Muscle of leg (tissue), 11 donors: ENCODE data around the gene EDNRA. TPM values are rescaled to one million over a fixed set of nuclear protein-coding genes. Genes with fewer than 3 reads are reported as not detected.

Source experiments
- DNase-seq: peaks from one replicate; pipeline ENCODE4 v3.0.0; 2013
- H3K27ac ChIP-seq: one replicate; pipeline ENCODE4 v1.5.1; 2013; ENCODE audit warnings: mild to moderate bottlenecking, low read length, control low read depth
- H3K27me3 ChIP-seq: one replicate; pipeline ENCODE4 v1.6.1; 2013; ENCODE audit warnings: low read length; ENCODE audit not compliant: control insufficient read depth, insufficient read depth
- H3K36me3 ChIP-seq: one replicate; pipeline ENCODE4 v1.6.1; 2013; ENCODE audit warnings: low read length; ENCODE audit not compliant: control insufficient read depth, insufficient read depth
- H3K4me1 ChIP-seq: one replicate; pipeline ENCODE4 v1.6.1; 2013; ENCODE audit warnings: low read length; ENCODE audit not compliant: control insufficient read depth, insufficient read depth
- H3K4me3 ChIP-seq: one replicate; pipeline ENCODE4 v1.5.1; 2013; ENCODE audit warnings: low read length, control low read depth
- H3K9me3 ChIP-seq: replicated peaks from 2 replicates; pipeline ENCODE4 v1.6.1; 2013; ENCODE audit warnings: low read depth, low read length; ENCODE audit not compliant: control insufficient read depth
- WGBS: methylation state at CpG from one replicate; pipeline ENCODE4 v1.1.5; 2013; ENCODE audit warnings: missing lambda C conversion rate; ENCODE audit not compliant: insufficient coverage; 5-methylcytosine and 5-hydroxymethylcytosine counted together
- polyA plus RNA-seq, 8 donors: library from polyadenylated mRNA; unstranded; fragments of 120-200 nt; gene quantifications; one replicate each; pipeline versions ENCODE4 v1.2.1 to v1.2.3, GENCODE V29; 2013; ENCODE audit warnings: inconsistent platforms in 1 of 8, low replicate concordance in 1 of 8; ENCODE audit not compliant: insufficient read length in 8 of 8, insufficient read depth in 1 of 8
- total RNA-seq: library from RNA; stranded (reverse); fragments of 120-200 nt; gene quantifications from one replicate; pipeline ENCODE4 v1.2.4, GENCODE V29; 2013

The EDNRA gene
- total and polyA plus RNA-seq, 9 donors: 19.5 to 43.1 (median 32.2) TPM

DNA sequence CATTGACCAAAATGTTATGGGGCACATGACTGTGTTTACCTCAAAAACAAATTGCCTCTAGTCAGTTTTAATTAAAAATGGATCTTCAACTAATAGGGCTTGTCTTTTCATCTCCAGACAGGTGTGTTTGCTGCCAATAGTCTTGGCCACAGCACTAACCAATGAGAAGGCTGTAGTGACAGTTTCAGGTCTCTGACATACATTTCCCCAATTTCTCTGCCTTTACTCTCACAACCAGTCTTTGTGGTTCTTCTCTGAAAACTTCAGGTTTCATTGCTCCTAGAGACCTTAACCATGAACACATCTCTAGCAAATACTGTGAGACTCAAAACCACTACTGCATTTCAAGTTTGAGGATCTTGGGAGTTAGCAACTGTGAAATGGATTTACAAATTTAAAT is 3.5 kb upstream of the EDNRA start:
- Histone ChIP-seq H3K4me1 (peaks cover 12% of the 10 kb centered on the region), H3K4me3 (no peak overlapping the region), H3K9me3 (no peaks in the 10 kb centered on the region), H3K27ac (no peak overlapping the region), H3K36me3 (no peaks in the 10 kb centered on the region), H3K27me3 (peaks cover 13% of the 10 kb centered on the region)
- DNase-seq: no peak

- Histone ChIP-seq H3K27ac (no peak overlapping the region), H3K9me3 (no peaks in the 10 kb centered on the region), H3K36me3 (no peaks in the 10 kb centered on the region), H3K4me3 (no peak overlapping the region), H3K27me3 (peaks cover 13% of the 10 kb centered on the region), H3K4me1 (peaks cover 12% of the 10 kb centered on the region)
- whole genome bisulfite sequencing: no CpG with 5 or more reads among the region's 2 CpGs
- DNase-seq: peak; percentile 27
Measured at GRCh38 chr4:147479376-147479775, 1.5 kb upstream of the EDNRA start.

DNA sequence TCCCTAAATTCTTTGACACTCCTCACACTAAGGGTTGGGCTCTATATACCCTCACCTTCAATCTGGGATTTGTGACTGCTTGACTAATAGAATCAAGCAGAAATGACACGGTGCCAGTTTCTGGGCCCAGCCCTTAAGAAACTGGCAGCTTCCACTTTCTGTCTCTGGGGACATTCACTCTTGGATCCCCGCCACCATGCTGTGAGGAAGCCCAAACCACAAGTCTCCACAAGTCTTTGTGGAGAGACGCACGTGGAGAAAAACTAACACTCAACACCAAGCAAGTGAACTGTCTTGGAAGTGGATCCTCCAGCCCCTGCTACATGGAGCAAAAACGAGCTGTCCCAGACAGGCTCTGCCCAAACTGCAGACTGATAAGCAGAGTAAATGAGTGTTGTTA is 1.1 kb upstream of the EDNRA start:
- H3K4me3 ChIP-seq: no peak overlapping the region
- 40% methylated on average over 1 of the region's 5 CpGs for WGBS
- peaks cover 12% of the 10 kb centered on the region for H3K4me1 ChIP-seq
- peaks cover 13% of the 10 kb centered on the region for H3K27me3 ChIP-seq
- no peaks in the 10 kb centered on the region for H3K36me3 ChIP-seq
- peak overlapping the region; percentile 15 for H3K27ac ChIP-seq
- no peaks in the 10 kb centered on the region for H3K9me3 ChIP-seq
- DNase-seq: peak; percentile 54

DNA sequence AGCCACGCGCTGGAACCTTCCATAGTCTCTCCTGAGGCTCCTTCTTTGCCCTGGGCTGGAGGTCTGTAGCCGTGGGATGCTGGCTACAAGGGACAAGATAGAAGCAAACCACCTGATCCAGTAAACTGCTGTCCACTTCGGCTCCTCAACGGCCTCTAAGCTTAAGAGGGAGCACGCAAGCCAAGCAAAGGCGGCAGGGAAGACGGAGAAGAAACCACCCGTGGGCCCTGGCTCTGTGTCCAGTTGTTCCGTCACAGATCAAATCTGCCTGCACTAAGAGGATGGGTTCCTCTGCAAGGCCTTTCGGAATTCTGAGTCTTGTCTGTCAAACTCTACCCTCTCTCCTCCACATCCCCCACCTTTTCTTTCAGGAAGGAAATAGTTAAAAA is 401 bp upstream of the EDNRA start:
- no peak for DNase-seq
- Histone ChIP-seq H3K4me1 (peaks cover 12% of the 10 kb centered on the region), H3K4me3 (peak overlapping the region; percentile 61), H3K27me3 (peaks cover 13% of the 10 kb centered on the region), H3K9me3 (no peaks in the 10 kb centered on the region), H3K36me3 (no peaks in the 10 kb centered on the region), H3K27ac (peak overlapping the region; percentile 84)
- WGBS: 57% methylated on average over 9 of the region's 11 CpGs

- peak; percentile 38 for DNase-seq
- peaks cover 13% of the 10 kb centered on the region for H3K27me3 ChIP-seq
- H3K27ac ChIP-seq: peak overlapping the region; percentile 74
- H3K4me3 ChIP-seq: peak overlapping the region; percentile 61
- H3K36me3 ChIP-seq: peaks cover 3% of the 10 kb centered on the region
- H3K4me1 ChIP-seq: peaks cover 12% of the 10 kb centered on the region
- 2% methylated on average over 6 of the region's 13 CpGs for WGBS
- H3K9me3 ChIP-seq: no peaks in the 10 kb centered on the region
Measured at GRCh38 chr4:147481577-147482109, 746 bp downstream of the EDNRA start.

DNA sequence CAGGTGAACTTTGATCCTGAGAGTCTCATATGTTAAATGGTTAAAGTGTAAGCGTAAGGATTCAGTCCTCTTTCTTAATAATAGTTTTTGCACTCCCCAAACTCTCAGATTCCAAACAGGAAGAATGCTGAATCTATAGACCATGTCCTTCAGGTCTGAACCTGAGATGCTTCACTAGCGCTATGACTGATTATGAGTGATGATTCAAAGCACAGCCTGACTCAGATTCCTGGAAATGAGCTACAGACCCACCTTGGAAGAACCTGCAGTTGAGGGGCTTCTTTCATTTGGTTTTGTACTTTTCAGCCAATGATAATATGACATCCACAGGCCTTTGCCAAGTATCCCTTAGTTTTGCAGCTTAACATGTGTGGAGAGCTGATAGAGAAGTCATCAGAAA is 1.4 kb downstream of the EDNRA start:
- H3K27ac ChIP-seq: peak overlapping the region; percentile 74
- no peaks in the 10 kb centered on the region for H3K9me3 ChIP-seq
- WGBS: 33% methylated on average over 1 of the region's 2 CpGs
- H3K27me3 ChIP-seq: peaks cover 13% of the 10 kb centered on the region
- DNase-seq: peak; percentile 29
- peak overlapping the region; percentile 61 for H3K4me3 ChIP-seq
- H3K4me1 ChIP-seq: peaks cover 12% of the 10 kb centered on the region
- peaks cover 3% of the 10 kb centered on the region for H3K36me3 ChIP-seq

GRCh38 chr4:147485167-147485566 is 4.3 kb downstream of the EDNRA start:
- 93% methylated on average over 2 of the region's 2 CpGs for WGBS
- peaks cover 7% of the 10 kb centered on the region for H3K4me1 ChIP-seq
- H3K36me3 ChIP-seq: peaks cover 3% of the 10 kb centered on the region
- no peaks in the 10 kb centered on the region for H3K9me3 ChIP-seq
- no peak for DNase-seq
- H3K4me3 ChIP-seq: no peak overlapping the region
- H3K27me3 ChIP-seq: peaks cover 13% of the 10 kb centered on the region
- no peak overlapping the region for H3K27ac ChIP-seq

- DNase-seq: peak; percentile 58
- no peak overlapping the region for H3K27ac ChIP-seq
- H3K4me1 ChIP-seq: no peaks in the 10 kb centered on the region
- H3K4me3 ChIP-seq: no peak overlapping the region
- H3K36me3 ChIP-seq: peaks cover 3% of the 10 kb centered on the region
- H3K27me3 ChIP-seq: no peaks in the 10 kb centered on the region
- no peaks in the 10 kb centered on the region for H3K9me3 ChIP-seq
Measured at GRCh38 chr4:147487616-147488015, 6.7 kb downstream of the EDNRA start.

DNA sequence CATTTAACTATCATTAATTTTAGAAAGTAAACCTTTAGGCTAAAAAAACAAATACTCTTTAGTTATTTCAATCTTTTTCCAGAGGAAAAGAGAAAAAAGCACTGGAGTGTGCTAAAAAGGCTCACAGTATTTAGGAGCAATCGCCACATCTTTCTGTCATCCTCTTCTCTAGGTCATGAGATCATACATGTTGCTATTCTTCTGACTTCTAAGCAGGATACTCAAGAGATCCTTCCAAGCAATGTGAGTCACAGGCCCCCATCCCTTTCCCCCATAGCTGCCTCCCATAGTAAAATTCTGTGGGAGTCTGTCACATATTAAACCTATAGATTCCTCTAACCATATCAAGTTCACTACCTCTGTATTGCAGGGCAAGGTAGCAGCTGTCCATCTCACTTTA is 7.7 kb downstream of the EDNRA start:
- no peak for DNase-seq
- H3K4me1 ChIP-seq: peaks cover 2% of the 10 kb centered on the region
- peaks cover 3% of the 10 kb centered on the region for H3K36me3 ChIP-seq
- H3K27me3 ChIP-seq: no peaks in the 10 kb centered on the region
- H3K9me3 ChIP-seq: no peaks in the 10 kb centered on the region
- no peak overlapping the region for H3K27ac ChIP-seq
- WGBS: 100% methylated on average over 1 of the region's 1 CpG
- no peak overlapping the region for H3K4me3 ChIP-seq

DNA sequence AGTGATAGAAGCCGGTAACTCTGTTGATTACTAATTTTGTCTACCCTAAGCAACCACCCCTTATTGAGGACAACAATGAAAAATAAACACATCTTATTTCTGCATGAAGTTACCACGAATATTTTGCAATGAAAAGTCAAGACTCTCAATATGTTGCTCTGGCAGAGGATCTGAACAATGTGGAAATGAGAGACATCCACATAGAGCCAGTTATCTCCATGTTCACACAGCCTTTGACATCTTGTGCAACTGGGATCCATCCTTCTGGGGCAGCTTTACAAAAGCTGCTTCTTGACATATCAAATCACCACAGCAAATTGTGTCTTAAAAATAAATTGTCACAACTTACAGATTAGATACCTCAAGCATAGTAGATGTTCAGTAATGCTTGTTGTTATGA is 10.2 kb downstream of the EDNRA start:
- peak; percentile 27 for DNase-seq
- Histone ChIP-seq H3K4me1 (peaks cover 2% of the 10 kb centered on the region), H3K27ac (no peak overlapping the region), H3K36me3 (no peaks in the 10 kb centered on the region), H3K27me3 (no peaks in the 10 kb centered on the region), H3K9me3 (no peaks in the 10 kb centered on the region), H3K4me3 (no peak overlapping the region)
- WGBS: 20% methylated on average over 1 of the region's 2 CpGs

DNA sequence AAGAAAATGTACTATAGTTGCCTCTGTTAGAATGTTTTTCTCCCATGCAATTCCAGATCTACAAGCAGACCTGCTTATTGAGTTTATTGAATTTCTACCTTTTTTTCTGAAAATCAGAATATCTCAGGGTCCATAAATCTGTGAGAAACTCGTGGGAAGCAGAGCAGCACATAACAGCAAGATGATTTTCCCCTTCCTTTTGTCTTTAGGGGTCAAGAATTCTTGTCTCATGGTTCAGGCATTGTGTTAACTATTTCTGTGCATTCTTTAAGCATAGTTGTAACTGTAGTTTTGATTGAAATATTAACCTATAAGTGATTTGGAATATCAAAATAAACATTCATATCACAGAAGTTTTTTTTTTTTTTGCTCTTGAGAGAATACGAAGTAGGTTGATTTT is 11.4 kb downstream of the EDNRA start:
- DNase-seq: no peak
- H3K4me1 ChIP-seq: peaks cover 2% of the 10 kb centered on the region
- H3K9me3 ChIP-seq: no peaks in the 10 kb centered on the region
- WGBS: no CpG with 5 or more reads among the region's 2 CpGs
- H3K36me3 ChIP-seq: no peaks in the 10 kb centered on the region
- no peaks in the 10 kb centered on the region for H3K27me3 ChIP-seq
- H3K4me3 ChIP-seq: no peak overlapping the region
- H3K27ac ChIP-seq: peak overlapping the region; percentile 60
